HG02642 (cell line): Measurements from ENCODE around the gene ACOT8.
"Not testable (repeated sequence)": the region's sequence is repeated elsewhere in the genome, so short reads cannot be mapped to it uniquely, and the experiment has no call there.

Experiments
- ATAC-seq: cut with Tn5 transposase; IDR thresholded peaks from one replicate; pipeline ENCODE4 v1.9.1; 2021; ENCODE audit warnings: mild to moderate bottlenecking; ENCODE audit not compliant: unreplicated experiment, poor library complexity

Gene ACOT8

GRCh38 chr20:45798935-45799642 lies 58.1 kb downstream of the ACOT8 start:
- no peak for ATAC-seq

GRCh38 chr20:45797955-45798354 lies 59.2 kb downstream of the ACOT8 start:
- not testable (repeated sequence) for ATAC-seq

- not testable (repeated sequence) for ATAC-seq
Measured at GRCh38 chr20:45797510-45797909, 59.7 kb downstream of the ACOT8 start.

GRCh38 chr20:45796337-45797065 lies 60.7 kb downstream of the ACOT8 start:
- no peak for ATAC-seq

- peak; percentile 21 for ATAC-seq
Measured at GRCh38 chr20:45792317-45793118, 64.7 kb downstream of the ACOT8 start.
